Ureter (tissue), 1 donor: Measurements from ENCODE around the gene SSC4D. TPM values are rescaled to one million over a fixed set of nuclear protein-coding genes. Genes with fewer than 3 reads are reported as not detected.
"Not testable (repeated sequence)": the region's sequence is repeated elsewhere in the genome, so short reads cannot be mapped to it uniquely, and the experiment has no call there.

Experiments
- DNase-seq: peaks from one replicate; pipeline ENCODE4 v3.0.0-alpha.2; 2020; ENCODE audit warnings: low spot score
- total RNA-seq: library from RNA; stranded (reverse); gene quantifications from one replicate; pipeline ENCODE4 v1.2.4, GENCODE V29; 2023
- donor health status: DM: yes; HTN: yes; CAD: no.

The SSC4D gene
- total RNA-seq, 1 donor from 2014 or later, result 0.70 TPM

GRCh38 chr7:76383089-76383944, 26.2 kb downstream of the SSC4D start:
- no peak for DNase-seq

- no peak for DNase-seq
These were observed 27.7 kb downstream of the SSC4D start for GRCh38 chr7:76381814-76382213.

DNA sequence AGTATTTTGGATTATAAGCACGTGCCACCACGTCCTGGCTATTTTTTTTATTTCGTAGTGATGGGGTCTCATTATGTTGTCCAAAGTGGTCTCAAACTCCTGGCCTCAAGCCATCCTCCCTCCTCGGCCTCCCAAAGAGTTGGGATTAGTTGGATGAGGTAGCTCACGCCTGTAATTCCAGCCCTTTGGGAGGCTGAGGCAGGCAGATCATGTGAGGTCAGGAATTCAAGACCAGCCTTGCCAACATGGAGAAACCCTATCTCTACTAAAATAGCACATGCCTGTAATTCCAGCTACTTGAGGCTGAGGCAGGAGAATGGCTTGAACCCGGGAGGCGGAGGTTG, 28.9 kb downstream of the SSC4D start:
- no peak for DNase-seq

DNA sequence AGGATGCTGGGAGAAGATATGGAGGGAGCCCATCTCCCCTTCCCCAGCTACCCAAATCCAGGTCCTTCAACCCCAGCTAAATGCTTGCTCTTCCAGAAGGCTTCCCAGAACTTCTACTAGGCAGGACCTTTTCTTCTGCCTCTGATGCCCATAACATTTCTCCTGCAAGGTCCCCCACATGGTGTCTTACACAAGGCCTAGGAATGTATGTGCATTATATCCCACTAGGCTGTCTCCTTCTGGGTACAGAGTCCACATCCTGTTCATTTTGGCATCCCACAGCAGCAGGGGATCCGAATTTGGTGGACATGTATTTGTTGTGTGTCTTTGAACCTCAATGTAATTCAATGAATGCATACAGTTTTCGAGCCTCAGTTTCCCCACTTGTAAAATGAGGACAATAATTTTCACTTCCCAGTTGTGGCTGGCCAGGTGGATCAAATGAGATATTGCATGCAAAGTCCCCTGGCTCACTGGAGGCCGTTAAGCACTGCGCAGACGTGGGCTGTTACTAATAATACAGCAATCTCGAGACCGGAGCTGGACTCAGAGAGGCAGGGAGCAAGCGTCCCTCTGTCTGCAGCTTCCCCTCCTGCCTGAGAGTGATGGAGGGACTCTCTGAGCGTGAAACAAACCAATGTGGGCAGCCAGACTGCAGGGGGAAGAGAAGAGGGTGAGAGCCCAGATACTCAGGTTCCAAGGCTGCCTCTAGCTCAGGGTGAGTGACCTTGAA, 32.1 kb downstream of the SSC4D start:
- DNase-seq, result no peak

DNA sequence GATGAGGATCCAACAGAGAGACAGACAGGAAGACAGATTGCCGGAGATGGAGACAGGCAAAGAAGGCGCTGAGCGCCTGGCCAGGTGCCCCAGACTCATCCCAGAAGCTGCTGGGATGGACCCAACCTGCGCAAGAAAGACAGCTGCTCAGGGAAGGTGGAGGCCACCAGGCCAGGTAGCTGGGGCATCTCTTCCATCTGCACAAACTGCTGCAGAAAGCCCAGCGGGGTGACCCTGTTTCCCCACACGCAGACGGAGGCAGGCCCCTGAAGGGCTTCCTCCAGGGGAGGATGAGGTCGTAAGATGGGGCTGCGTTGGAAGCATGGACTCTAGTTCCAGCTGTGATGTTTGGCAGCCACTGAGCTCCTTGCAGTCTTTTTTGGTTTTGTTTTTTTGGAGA, 34.2 kb downstream of the SSC4D start:
- DNase-seq, result no peak

GRCh38 chr7:76372984-76373833, 36.3 kb downstream of the SSC4D start:
- no peak for DNase-seq

DNA sequence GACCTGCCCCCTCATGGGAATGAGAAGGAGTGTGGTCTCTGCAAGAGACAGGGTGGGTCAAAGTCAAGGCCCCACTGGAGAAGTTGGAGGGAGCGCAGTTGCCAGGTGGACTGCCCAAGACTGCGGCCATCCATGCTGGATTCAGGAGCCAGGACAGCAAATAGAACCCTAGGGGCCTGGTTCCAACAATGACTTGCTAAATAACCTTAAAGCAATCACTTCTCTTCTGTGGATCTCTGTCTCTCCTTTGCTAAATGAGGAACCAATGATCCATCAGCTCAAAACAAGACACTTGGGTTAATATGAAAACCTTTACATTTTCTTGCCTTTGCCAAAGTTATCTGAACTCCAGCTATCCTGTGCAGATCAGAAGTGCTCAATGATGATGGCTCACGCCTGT, 38.1 kb downstream of the SSC4D start:
- no peak for DNase-seq

DNA sequence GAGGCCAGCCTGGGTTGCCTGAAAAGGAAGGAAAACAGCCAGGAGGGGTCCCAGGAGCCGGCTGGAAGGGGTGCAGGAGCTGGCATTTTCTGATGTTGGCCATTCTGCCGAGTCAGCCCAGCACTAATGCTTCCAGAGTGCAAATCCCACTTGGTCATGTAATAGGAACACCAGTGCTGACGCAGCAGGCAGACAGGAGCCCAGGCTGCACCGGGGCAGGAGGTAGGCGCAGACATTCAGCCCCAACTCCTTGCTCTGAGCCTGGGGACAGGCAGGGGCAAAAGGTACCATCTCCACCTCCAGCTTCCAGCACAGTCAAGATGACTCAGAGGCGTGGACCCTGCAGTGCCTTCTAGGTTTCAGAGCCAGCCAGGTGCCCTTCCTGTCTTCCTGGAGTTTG, 40.5 kb downstream of the SSC4D start:
- DNase-seq, result no peak

GRCh38 chr7:76368190-76368589, 41.3 kb downstream of the SSC4D start:
- DNase-seq, result no peak

- DNase-seq, result peak; percentile 56
These were observed 45.3 kb downstream of the SSC4D start for GRCh38 chr7:76364198-76364584.

- DNase-seq, result not testable (repeated sequence)
These were observed 45.7 kb downstream of the SSC4D start for GRCh38 chr7:76363754-76364153.

GRCh38 chr7:76359978-76360638, 49.4 kb downstream of the SSC4D start:
- DNase-seq, result no peak

- peak; percentile 99 for DNase-seq
These were observed 50.2 kb downstream of the SSC4D start for GRCh38 chr7:76359111-76359977.

DNA sequence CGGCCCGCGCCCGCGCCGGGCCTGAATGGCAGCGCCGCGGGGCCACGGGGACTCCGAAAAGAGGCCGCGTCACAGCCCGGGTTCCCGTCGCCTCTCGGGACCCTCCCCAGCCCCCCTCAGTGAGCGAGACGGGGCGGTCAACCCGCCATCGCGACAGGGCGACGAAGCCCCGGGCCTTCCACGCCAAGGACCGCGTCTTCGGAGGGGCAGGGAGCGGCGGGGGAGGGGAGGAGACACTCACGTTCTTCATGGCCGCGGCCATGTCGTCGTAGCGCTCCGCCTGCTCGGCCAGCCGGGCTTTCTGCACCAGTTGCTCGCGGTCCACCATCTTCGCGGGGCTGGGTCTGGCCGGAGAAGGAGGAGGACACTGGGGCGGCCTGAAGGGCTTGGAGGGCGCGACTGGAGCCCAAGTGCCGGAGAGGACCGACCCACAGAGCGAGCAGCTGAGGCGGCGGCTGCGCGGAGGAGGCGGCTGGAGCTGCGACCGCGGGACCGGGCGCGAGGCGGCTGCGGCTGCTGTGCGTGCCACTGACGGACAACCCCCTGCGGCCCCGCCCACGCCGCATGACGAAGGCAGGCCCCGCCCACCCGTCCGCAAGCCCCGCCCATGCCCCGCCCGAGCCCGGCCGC, 50.9 kb downstream of the SSC4D start, which contains the start of gene YWHAG:
Gene YWHAG, minus strand, starts transcription at position 511 of the 630 bp plus-strand sequence. Its CDS starts 183 bp downstream, at position 328.
- DNase-seq, result peak; percentile 91

- DNase-seq, result peak; percentile 72
These were observed 51.5 kb downstream of the SSC4D start for GRCh38 chr7:76358011-76358480.

DNA sequence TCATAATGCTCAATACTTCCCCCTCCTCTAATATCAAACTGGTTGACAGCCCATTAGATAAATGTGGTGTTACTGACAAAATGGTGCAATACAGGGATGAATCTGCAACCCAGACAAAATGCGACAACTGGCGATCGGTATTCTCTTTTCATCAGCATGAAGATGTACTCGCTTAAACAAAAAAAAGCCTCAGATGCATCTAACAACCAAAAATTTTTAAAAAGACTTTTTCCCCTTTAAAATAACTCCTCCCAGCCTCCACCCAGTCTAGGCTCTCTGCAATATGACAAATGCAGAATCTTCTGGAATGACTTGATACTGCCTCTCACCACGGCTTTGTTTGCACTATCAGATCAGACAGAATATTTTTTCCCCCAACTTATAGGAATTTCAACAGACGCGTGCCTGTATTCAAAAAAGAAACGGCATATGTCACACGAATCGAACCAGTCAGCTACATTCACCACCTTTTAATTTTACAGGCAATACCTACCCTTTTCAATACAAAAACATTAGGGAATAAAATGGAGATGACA, 52.0 kb downstream of the SSC4D start:
- no peak for DNase-seq

GRCh38 chr7:76356823-76357222, 52.7 kb downstream of the SSC4D start:
- DNase-seq, result no peak

GRCh38 chr7:76356115-76356514, 53.4 kb downstream of the SSC4D start:
- DNase-seq, result no peak

- no peak for DNase-seq
These were observed 54.3 kb downstream of the SSC4D start for GRCh38 chr7:76354981-76355730.
